AG09319 (cell line): ENCODE measurements around the gene KCNIP4.

Experiments
- DNase-seq: peaks from one replicate; pipeline ENCODE4 v3.0.0-alpha.2; 2010; ENCODE audit warnings: low read depth; ENCODE audit errors: extremely low read depth
- CTCF ChIP-seq: IDR thresholded peaks from 2 replicates; pipeline ENCODE4 v1.5.1; 2011; ENCODE audit warnings: low read depth, mild to moderate bottlenecking, inconsistent platforms, low read length, moderate library complexity

The KCNIP4 gene

DNA sequence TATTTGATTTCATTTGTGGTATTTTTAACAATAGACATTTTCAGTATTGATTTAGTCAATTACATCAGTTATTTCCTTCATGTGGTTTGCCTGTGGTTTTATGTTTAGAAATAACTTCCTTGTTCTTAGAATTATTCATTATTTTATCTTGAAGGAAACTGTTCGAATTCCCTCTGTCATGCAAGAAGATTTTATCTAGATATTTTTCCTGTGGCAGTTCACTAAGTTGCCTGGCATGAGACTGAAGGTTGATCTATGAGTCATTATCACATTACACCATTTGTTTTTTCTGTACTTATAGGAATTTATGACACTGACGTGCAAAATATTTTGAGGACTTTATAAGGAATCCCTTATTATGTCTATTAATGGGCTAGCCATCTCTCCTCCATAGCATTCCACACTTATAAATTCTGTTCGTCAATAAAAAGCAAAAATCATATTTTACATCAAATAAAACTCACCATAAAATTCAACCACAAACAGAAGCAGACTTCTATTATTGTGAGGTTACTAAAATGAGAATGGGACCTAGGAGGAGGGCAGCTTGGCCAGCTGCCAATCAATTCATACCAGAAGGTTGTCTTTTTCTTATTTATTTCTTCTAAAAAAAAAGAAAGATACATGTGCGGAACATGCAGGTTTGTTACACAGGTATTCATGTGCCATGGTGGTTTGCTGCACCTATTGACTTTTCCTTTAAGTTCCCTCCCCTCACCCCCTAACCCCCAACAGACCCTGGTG is 179.0 kb downstream of the KCNIP4 start:
- TF ChIP-seq CTCF, result no peak
- no peak for DNase-seq

DNA sequence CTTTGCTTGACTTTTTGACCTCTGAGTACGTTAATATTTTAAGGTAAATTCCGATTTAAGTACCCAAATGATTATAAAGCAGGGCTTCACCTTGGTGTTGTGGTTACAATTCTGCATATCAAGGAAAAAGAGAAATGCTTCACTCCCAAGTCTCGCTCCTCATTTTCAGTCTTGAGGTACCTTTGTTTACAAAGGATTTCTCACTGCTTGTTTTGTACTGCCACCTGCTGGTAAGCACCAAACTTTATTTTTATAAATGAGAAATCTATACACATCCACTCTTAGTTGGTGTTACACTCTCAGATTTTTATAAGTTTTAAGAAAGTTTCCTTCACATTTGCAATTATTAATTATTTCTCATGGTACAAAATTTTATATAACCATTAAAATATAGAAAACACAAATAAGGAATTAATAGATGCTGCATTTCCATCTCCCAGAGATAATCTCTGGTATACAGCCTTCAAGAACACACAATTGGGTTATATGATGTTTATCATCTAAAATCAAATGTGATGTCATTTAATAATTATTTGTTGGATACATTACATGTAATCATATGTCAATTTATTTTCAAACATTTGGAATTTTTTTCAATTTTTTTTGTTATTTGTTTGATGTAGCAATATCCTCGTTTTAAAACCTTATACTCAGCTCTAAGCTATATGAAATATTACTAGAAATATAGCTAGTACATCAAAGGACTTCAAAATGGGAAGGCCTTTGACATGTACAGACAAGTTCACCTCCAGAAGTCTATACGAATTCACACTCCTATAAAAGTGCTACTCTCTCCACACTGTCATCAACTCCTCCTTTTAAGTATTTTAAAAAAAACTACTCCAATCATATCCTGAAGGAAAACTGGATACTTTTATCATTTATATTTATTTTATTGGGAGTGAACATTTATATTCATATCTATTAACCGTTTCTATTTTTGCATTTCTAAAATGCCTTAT is 179.9 kb downstream of the KCNIP4 start:
- DNase-seq, result no peak
- TF ChIP-seq CTCF, result peak; percentile 76

GRCh38 chr4:21765810-21766407 is 182.7 kb downstream of the KCNIP4 start:
- peak; percentile 95 for TF ChIP-seq CTCF
- no peak for DNase-seq

- TF ChIP-seq CTCF, result no peak
- DNase-seq, result no peak
These were observed 184.7 kb downstream of the KCNIP4 start for GRCh38 chr4:21763855-21764254.

DNA sequence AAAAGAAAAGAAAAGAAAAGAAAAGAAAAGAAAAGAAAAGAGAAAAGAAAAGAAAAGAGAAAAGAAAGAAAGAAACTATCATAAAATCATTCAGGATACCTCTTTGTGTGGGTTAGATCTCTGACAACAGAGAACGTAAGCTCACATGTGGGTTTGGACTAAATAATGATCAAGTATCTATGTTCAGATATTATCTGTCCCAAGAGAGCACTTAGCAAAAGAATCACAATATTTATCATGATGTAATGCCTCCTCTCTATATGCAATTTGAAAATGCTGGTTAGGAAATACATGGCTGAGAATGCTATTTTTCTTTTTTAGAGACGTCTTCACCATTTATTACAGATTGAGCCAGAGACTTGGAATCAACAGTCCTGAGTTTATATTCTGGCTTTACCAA is 191.3 kb downstream of the KCNIP4 start:
- no peak for DNase-seq
- TF ChIP-seq CTCF, result no peak

- DNase-seq, result no peak
- no peak for TF ChIP-seq CTCF
These were observed 195.3 kb downstream of the KCNIP4 start for GRCh38 chr4:21753084-21753760.
